CD14-positive monocyte (primary cell): ENCODE measurements around the gene PLCH2. TPM values are rescaled to one million over a fixed set of nuclear protein-coding genes. Genes with fewer than 3 reads are reported as not detected.
A peak's percentile ranks its signal among the peaks of the same experiment; 100 is the strongest.

Experiments
- DNase-seq, 3 donors: peaks; one replicate each; pipeline ENCODE4 v3.0.0-alpha.2; 2011 to 2022
- H2AFZ ChIP-seq: 2 replicates; pipeline ENCODE4 v1.6.0; 2012; ENCODE audit warnings: mild to moderate bottlenecking, low read depth, low read length, inconsistent platforms; ENCODE audit not compliant: insufficient read depth, poor library complexity, severe bottlenecking
- H3K27ac ChIP-seq, 2 donors: 1 replicate in 1 of 2; 2 replicates in 1 of 2; pipeline ENCODE4 v1.5.1; 2012 to 2013; ENCODE audit warnings: low read length in 2 of 2, control low read depth in 1 of 2, inconsistent platforms in 1 of 2, low read depth in 1 of 2, mild to moderate bottlenecking in 1 of 2
- H3K27me3 ChIP-seq, 2 donors: one replicate each; pipeline versions ENCODE4 v1.6.0 to v1.6.1; 2011 to 2013; ENCODE audit warnings: low read length in 2 of 2; ENCODE audit not compliant: control insufficient read depth in 2 of 2, insufficient read depth in 2 of 2
- H3K36me3 ChIP-seq, 2 donors: replicated peaks in 1 of 2; 1 replicate in 1 of 2; 2 replicates in 1 of 2; pipeline versions ENCODE4 v1.5.1 to v1.6.1; 2012 to 2013; ENCODE audit warnings: low read length in 2 of 2, control low read depth in 1 of 2, inconsistent platforms in 1 of 2, mild to moderate bottlenecking in 1 of 2; ENCODE audit not compliant: insufficient read depth in 2 of 2, control insufficient read depth in 1 of 2
- H3K4me1 ChIP-seq, 2 donors: 1 replicate in 1 of 2; 2 replicates in 1 of 2; pipeline versions ENCODE4 v1.5.1 to v1.6.1; 2012 to 2013; ENCODE audit warnings: low read length in 2 of 2, control low read depth in 1 of 2, inconsistent platforms in 1 of 2, mild to moderate bottlenecking in 1 of 2, moderate library complexity in 1 of 2; ENCODE audit not compliant: insufficient read depth in 2 of 2, control insufficient read depth in 1 of 2
- H3K4me2 ChIP-seq: replicated peaks from 2 replicates; pipeline ENCODE3; 2012; ENCODE audit warnings: low read length, moderate library complexity, mild to moderate bottlenecking; ENCODE audit not compliant: poor library complexity, severe bottlenecking; ENCODE audit errors: extremely low read depth
- H3K4me3 ChIP-seq, 3 experiments: fragments of 200-600 bp in 1 of 3; sonication (generic) in 1 of 3; replicated peaks in 1 of 3; 1 replicate in 2 of 3; 2 replicates in 1 of 3; pipeline ENCODE4 v1.5.1; 2011 to 2013; ENCODE audit warnings: low read length in 3 of 3, mild to moderate bottlenecking in 3 of 3, control low read depth in 2 of 3, low read depth in 2 of 3, inconsistent platforms in 1 of 3, moderate library complexity in 1 of 3
- H3K79me2 ChIP-seq: 2 replicates; pipeline ENCODE4 v1.6.0; 2012; ENCODE audit warnings: mild to moderate bottlenecking, control low read depth, inconsistent platforms, low read length, moderate library complexity; ENCODE audit not compliant: insufficient read depth
- H3K9ac ChIP-seq: 2 replicates; pipeline ENCODE4 v1.6.0; 2017; ENCODE audit warnings: low read length, mild to moderate bottlenecking; ENCODE audit not compliant: insufficient read depth, poor library complexity, severe bottlenecking
- H3K9me3 ChIP-seq, 2 donors: replicated peaks in 1 of 2; 1 replicate in 1 of 2; 2 replicates in 1 of 2; pipeline versions ENCODE4 v1.5.1 to v1.6.1; 2012 to 2013; ENCODE audit warnings: low read length in 2 of 2, control low read depth in 1 of 2; ENCODE audit not compliant: control insufficient read depth in 1 of 2, insufficient read depth in 1 of 2
- H4K20me1 ChIP-seq: 2 replicates; pipeline ENCODE4 v1.6.0; 2012; ENCODE audit warnings: mild to moderate bottlenecking, low read length, control low read depth, moderate library complexity; ENCODE audit not compliant: insufficient read depth
- H3K27ac Mint-ChIP-seq, 7 donors: one replicate each; pipeline ENCODE4 v1.8.0; 2020; ENCODE audit warnings: mild to moderate bottlenecking in 7 of 7, mixed read lengths in 7 of 7, moderate library complexity in 6 of 7, inconsistent platforms in 2 of 7
- H3K27me3 Mint-ChIP-seq, 3 donors: one replicate each; pipeline ENCODE4 v1.8.0; 2021 to 2022; ENCODE audit warnings: low read depth in 3 of 3, mild to moderate bottlenecking in 3 of 3, mixed read lengths in 3 of 3, moderate library complexity in 3 of 3, inconsistent platforms in 1 of 3
- H3K36me3 Mint-ChIP-seq, 2 donors: one replicate each; pipeline ENCODE4 v1.8.0; 2020; ENCODE audit warnings: mixed read lengths in 2 of 2, inconsistent platforms in 1 of 2, mild to moderate bottlenecking in 1 of 2
- H3K4me1 Mint-ChIP-seq: one replicate; pipeline ENCODE4 v1.8.0; 2020; ENCODE audit warnings: mild to moderate bottlenecking, mixed read lengths
- H3K4me3 Mint-ChIP-seq, 2 donors: one replicate each; pipeline ENCODE4 v1.8.0; 2020; ENCODE audit warnings: mild to moderate bottlenecking in 2 of 2, mixed read lengths in 2 of 2, moderate library complexity in 1 of 2
- H3K9me3 Mint-ChIP-seq, 7 donors: one replicate each; pipeline ENCODE4 v1.8.0; 2020 to 2022; ENCODE audit warnings: mixed read lengths in 7 of 7, mild to moderate bottlenecking in 6 of 7, moderate library complexity in 6 of 7, inconsistent platforms in 2 of 7
- CTCF ChIP-seq: fragments of 200-600 bp; IDR thresholded peaks from one replicate; pipeline ENCODE4 v1.8.0; 2022; ENCODE audit warnings: antibody characterized with exemption, mild to moderate bottlenecking
- WGBS: methylation state at CpG from one replicate; pipeline ENCODE4 v1.1.5; 2013; ENCODE audit warnings: missing lambda C conversion rate; ENCODE audit not compliant: insufficient coverage; 5-methylcytosine and 5-hydroxymethylcytosine counted together
- intact Hi-C, 2 donors: fragments of 100-400 bp; cut with micrococcal nuclease; formaldehyde crosslinking; loops; one replicate each; pipeline versions ENCODE4 v1.15.0 to v1.15.1; 2023
- polyA plus RNA-seq, 3 donors: library from polyadenylated mRNA; depleted of rRNA in 1 of 3; unstranded in 2 of 3; stranded (reverse) in 1 of 3; fragments of 300-500 nt in 2 of 3; fragments of >200 nt in 1 of 3; fragmentation: Illumina TruSeq in 2 of 3; gene quantifications; 1 replicate in 2 of 3; 2 replicates in 1 of 3; pipeline ENCODE4 v1.2.3, GENCODE V29; 2012 to 2021

The PLCH2 gene
- polyA plus RNA-seq, 3 donors, result 1.2 TPM; not detected in 2

GRCh38 chr1:2474933-2475371 lies 1.1 kb upstream of the PLCH2 start:
- H3K27ac ChIP-seq, result no peak overlapping the region
- H3K36me3 Mint-ChIP-seq, result no peaks in the 10 kb centered on the region
- H3K27me3 ChIP-seq, result no peaks in the 10 kb centered on the region
- DNase-seq, result no peak
- H3K4me3 ChIP-seq, result no peak overlapping the region
- peaks cover 0 to 2% (median 1%) of the 10 kb centered on the region in 3 donors for H3K27me3 Mint-ChIP-seq
- no peak for TF ChIP-seq CTCF
- H3K79me2 ChIP-seq, result no peaks in the 10 kb centered on the region
- H3K4me2 ChIP-seq, result no peak overlapping the region
- intact Hi-C loops, result no loop called here
- WGBS, result 91% methylated on average over 11 of the region's 13 CpGs
- H3K9me3 ChIP-seq, result no peaks in the 10 kb centered on the region
- no peaks in the 10 kb centered on the region for H3K4me1 Mint-ChIP-seq
- no peak overlapping the region for H2AFZ ChIP-seq
- H4K20me1 ChIP-seq, result no peaks in the 10 kb centered on the region
- H3K9me3 Mint-ChIP-seq, result no peaks in the 10 kb centered on the region
- H3K36me3 ChIP-seq, result no peaks in the 10 kb centered on the region
- peak overlapping the region in 1 of 7 donors; percentile 40 for H3K27ac Mint-ChIP-seq
- no peak overlapping the region for H3K9ac ChIP-seq
- no peaks in the 10 kb centered on the region for H3K4me1 ChIP-seq
- no peak overlapping the region for H3K4me3 Mint-ChIP-seq

GRCh38 chr1:2475571-2475970 lies 518 bp upstream of the PLCH2 start:
- no peaks in the 10 kb centered on the region for H3K27me3 ChIP-seq
- Mint-ChIP-seq H3K27me3 (peaks cover 0 to 2% (median 1%) of the 10 kb centered on the region in 3 donors), H3K27ac (no peak overlapping the region), H3K9me3 (no peaks in the 10 kb centered on the region), H3K4me3 (no peak overlapping the region), H3K4me1 (no peaks in the 10 kb centered on the region), H3K36me3 (no peaks in the 10 kb centered on the region)
- H4K20me1 ChIP-seq, result no peaks in the 10 kb centered on the region
- no peak for DNase-seq
- H3K4me2 ChIP-seq, result no peak overlapping the region
- no peaks in the 10 kb centered on the region for H3K36me3 ChIP-seq
- no peak for TF ChIP-seq CTCF
- no peaks in the 10 kb centered on the region for H3K79me2 ChIP-seq
- no peaks in the 10 kb centered on the region for H3K9me3 ChIP-seq
- no peak overlapping the region for H3K27ac ChIP-seq
- no peak overlapping the region for H2AFZ ChIP-seq
- no peaks in the 10 kb centered on the region for H3K4me1 ChIP-seq
- intact Hi-C loops, result no loop called here
- H3K4me3 ChIP-seq, result no peak overlapping the region
- H3K9ac ChIP-seq, result no peak overlapping the region
- WGBS, result 92% methylated on average over 12 of the region's 12 CpGs
